GM13976 (cell line): ENCODE data around the gene GLB1L3.
"Not testable (repeated sequence)": the region's sequence is repeated elsewhere in the genome, so short reads cannot be mapped to it uniquely, and the experiment has no call there.

Source experiments
- DNase-seq: peaks from one replicate; pipeline ENCODE4 v3.0.0; 2012; ENCODE audit warnings: low spot score
- CTCF ChIP-seq: IDR thresholded peaks from 2 replicates; pipeline ENCODE4 v1.5.1; 2012; ENCODE audit warnings: borderline replicate concordance, mild to moderate bottlenecking; ENCODE audit not compliant: insufficient read depth; ENCODE audit errors: extremely low read depth, missing control alignments, control extremely low read depth
- in situ Hi-C: fragments of 300-500 bp; cut with MboI; formaldehyde crosslinking; loops from one replicate; pipeline ENCODE4 v1.12.0; 2022; ENCODE audit warnings: low sequenced_read_pairs, mixed read lengths, inconsistent platforms; ENCODE audit not compliant: unreplicated experiment

Gene GLB1L3

GRCh38 chr11:134282121-134283045 is 6.2 kb downstream of the GLB1L3 start:
- in situ Hi-C loops = no loop called here
- DNase-seq = no peak

GRCh38 chr11:134283461-134284230 is 7.5 kb downstream of the GLB1L3 start:
- in situ Hi-C loops = no loop called here
- TF ChIP-seq CTCF = no peak
- no peak for DNase-seq

More at GRCh38 chr11:134282121-134283045, 6.2 kb downstream of the GLB1L3 start:
- TF ChIP-seq CTCF = no peak

DNA sequence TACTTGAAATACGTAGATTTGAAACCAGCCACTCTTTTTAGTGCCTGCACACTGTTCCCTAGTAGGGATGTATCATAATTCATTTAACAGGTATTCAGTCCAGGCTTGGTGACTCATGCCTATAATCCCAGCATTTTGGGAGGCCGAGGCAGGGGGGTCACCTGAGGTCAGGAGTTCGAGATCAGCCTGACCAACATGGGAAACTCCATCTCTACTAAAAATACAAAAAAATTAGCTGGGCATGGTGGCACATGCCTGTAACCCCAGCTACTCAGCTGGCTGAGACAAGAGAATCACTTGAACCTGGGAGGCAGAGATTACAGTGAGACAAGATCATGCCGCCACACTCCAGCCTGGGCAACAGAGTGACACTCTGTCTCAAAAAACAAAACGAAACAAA is 8.2 kb downstream of the GLB1L3 start:
- DNase-seq, in situ Hi-C loops: not testable (repeated sequence)

- in situ Hi-C loops = no loop called here
- no peak for DNase-seq
- TF ChIP-seq CTCF = no peak
Measured at GRCh38 chr11:134287561-134287960, 11.4 kb downstream of the GLB1L3 start.

DNA sequence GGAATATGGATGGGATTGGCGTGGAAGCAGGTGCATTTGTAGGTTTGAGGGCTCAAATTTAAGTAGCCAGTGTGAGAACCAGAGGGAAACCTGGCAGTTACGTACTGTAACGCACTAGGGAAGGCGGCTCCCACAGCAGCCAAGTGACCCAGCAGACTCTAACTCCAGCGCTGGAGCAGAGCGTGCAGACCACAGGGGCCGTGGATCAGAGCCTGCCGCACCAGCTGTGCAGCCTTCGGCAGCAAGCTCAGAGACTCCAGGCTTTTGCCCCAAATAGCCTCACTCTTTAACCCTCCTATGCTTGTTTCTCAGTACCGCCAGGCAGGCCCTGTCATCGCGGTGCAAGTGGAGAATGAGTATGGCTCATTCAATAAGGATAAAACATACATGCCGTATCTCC is 12.3 kb downstream of the GLB1L3 start:
- no peak for DNase-seq
- no peak for TF ChIP-seq CTCF
- in situ Hi-C loops = no loop called here

DNA sequence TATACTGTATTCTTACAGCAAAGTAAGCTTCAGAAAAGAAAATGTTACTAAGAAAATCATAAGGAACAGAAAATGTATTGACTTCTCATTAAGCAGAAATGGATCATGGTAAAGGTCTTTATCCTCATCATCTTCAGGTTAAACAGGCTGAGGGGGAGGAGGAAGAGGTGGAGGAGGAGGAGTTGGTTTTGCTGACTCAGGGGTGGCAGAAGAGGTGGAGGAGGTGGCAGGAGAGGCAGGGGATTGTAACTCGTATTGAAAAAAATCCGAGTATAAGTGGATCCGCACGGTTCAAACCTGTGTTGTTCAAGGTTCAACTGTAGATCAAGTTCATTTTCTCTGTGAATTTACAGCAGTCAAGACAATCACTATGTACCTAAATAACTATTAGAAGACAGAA is 13.0 kb downstream of the GLB1L3 start:
- in situ Hi-C loops = no loop called here
- no peak for TF ChIP-seq CTCF
- DNase-seq = no peak

DNA sequence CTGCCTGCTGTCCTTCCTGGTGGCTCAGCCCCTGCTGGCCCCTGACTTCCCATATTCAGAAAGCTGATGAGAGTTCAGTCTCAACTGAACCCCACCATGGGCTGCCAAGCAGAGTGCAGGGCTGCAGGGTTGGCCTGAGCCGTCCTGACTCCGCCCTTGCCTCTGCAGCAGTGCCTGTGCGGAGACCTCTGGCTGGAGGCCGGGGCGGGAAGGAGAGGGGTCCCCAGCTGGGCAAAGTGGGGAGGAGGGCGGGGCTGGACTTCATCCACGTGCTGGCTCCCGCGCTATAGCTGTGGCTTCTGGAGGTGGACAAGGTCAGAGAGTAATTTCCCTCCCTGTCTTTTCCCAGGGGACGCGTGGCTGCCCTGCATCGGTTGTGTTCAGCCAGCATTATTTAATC is 13.6 kb downstream of the GLB1L3 start:
- in situ Hi-C loops = no loop called here

More for the DNA sequence above, 13.6 kb downstream of the GLB1L3 start:
- no peak for DNase-seq
- no peak for TF ChIP-seq CTCF
